Astrocyte (in vitro differentiated cells and primary cell): ENCODE measurements around the gene LRRC3B. TPM values are rescaled to one million over a fixed set of nuclear protein-coding genes. Genes with fewer than 3 reads are reported as not detected.

Experiments used
- DNase-seq: peaks from one replicate; pipeline ENCODE4 v3.0.0-alpha.2; 2010; ENCODE audit warnings: low read depth
- FAIRE-seq: peaks from 2 replicates; lab custom pipeline; 2011; peaks lifted over from hg19 to GRCh38; lab: Jason Lieb, UNC
- H2AFZ ChIP-seq: 2 replicates; pipeline ENCODE4 v1.6.0; 2012; ENCODE audit warnings: low read depth, low read length, inconsistent platforms
- H3K27ac ChIP-seq: 2 replicates; pipeline ENCODE4 v1.5.1; 2011; ENCODE audit warnings: low read depth, low read length, inconsistent platforms
- H3K27me3 ChIP-seq: 2 replicates; pipeline ENCODE4 v1.6.0; 2011; ENCODE audit warnings: low read length, inconsistent platforms; ENCODE audit not compliant: insufficient read depth
- H3K36me3 ChIP-seq: 2 replicates; pipeline ENCODE4 v1.5.1; 2011; ENCODE audit warnings: low read length, inconsistent platforms; ENCODE audit not compliant: insufficient read depth
- H3K4me1 ChIP-seq: 2 replicates; pipeline ENCODE4 v1.5.1; 2011; ENCODE audit warnings: low read length, inconsistent platforms; ENCODE audit not compliant: insufficient read depth
- H3K4me2 ChIP-seq: 2 replicates; pipeline ENCODE4 v1.6.0; 2012; ENCODE audit warnings: low read length, inconsistent platforms
- H3K4me3 ChIP-seq: 2 replicates; pipeline ENCODE4 v1.5.1; 2011; ENCODE audit warnings: low read depth, mild to moderate bottlenecking, low read length, inconsistent platforms; ENCODE audit not compliant: insufficient read depth
- H3K79me2 ChIP-seq: 2 replicates; pipeline ENCODE4 v1.6.0; 2012; ENCODE audit warnings: mild to moderate bottlenecking, low read length, inconsistent platforms; ENCODE audit not compliant: insufficient read depth
- H3K9ac ChIP-seq: 2 replicates; pipeline ENCODE4 v1.6.0; 2012; ENCODE audit warnings: mild to moderate bottlenecking, low read length, inconsistent platforms
- H3K9me3 ChIP-seq: 2 replicates; pipeline ENCODE4 v1.5.1; 2012; ENCODE audit warnings: low read depth, mild to moderate bottlenecking, low read length, inconsistent platforms; ENCODE audit not compliant: insufficient read depth
- H4K20me1 ChIP-seq: 2 replicates; pipeline ENCODE4 v1.6.0; 2012; ENCODE audit warnings: low read length, inconsistent platforms; ENCODE audit not compliant: insufficient read depth
- H3K27ac Mint-ChIP-seq: one replicate; pipeline ENCODE4 v1.8.0; 2021; ENCODE audit warnings: mild to moderate bottlenecking, mixed read lengths; ENCODE audit not compliant: unreplicated experiment
- H3K27me3 Mint-ChIP-seq: one replicate; pipeline ENCODE4 v1.8.0; 2021; ENCODE audit warnings: low read depth, mixed read lengths; ENCODE audit not compliant: unreplicated experiment
- H3K36me3 Mint-ChIP-seq: one replicate; pipeline ENCODE4 v1.8.0; 2021; ENCODE audit warnings: low read depth, mixed read lengths; ENCODE audit not compliant: unreplicated experiment
- H3K4me1 Mint-ChIP-seq: one replicate; pipeline ENCODE4 v1.8.0; 2021; ENCODE audit warnings: low read depth, mixed read lengths; ENCODE audit not compliant: unreplicated experiment
- H3K4me3 Mint-ChIP-seq: one replicate; pipeline ENCODE4 v1.8.0; 2021; ENCODE audit warnings: mild to moderate bottlenecking, moderate library complexity, mixed read lengths; ENCODE audit not compliant: unreplicated experiment
- H3K9me3 Mint-ChIP-seq: one replicate; pipeline ENCODE4 v1.8.0; 2021; ENCODE audit warnings: mild to moderate bottlenecking, mixed read lengths; ENCODE audit not compliant: unreplicated experiment
- EZH2 ChIP-seq: IDR thresholded peaks from 2 replicates; pipeline ENCODE4 v1.6.1; 2012; ENCODE audit warnings: mild to moderate bottlenecking, low read length, inconsistent platforms; ENCODE audit not compliant: insufficient read depth
- total RNA-seq: library from RNA; stranded (reverse); gene quantifications from 2 replicates; pipeline ENCODE4 v1.2.1, GENCODE V29; 2021
- TF ChIP-seq, protein P1 (sequence below): IDR thresholded peaks from 2 replicates; pipeline ENCODE4 v1.5.1; 2011; ENCODE audit warnings: low read depth, mild to moderate bottlenecking, inconsistent platforms, low read length, moderate library complexity; ENCODE audit not compliant: insufficient read depth

Gene LRRC3B
- total RNA-seq, 1 donor from 2014 or later = 5.7 TPM

DNA sequence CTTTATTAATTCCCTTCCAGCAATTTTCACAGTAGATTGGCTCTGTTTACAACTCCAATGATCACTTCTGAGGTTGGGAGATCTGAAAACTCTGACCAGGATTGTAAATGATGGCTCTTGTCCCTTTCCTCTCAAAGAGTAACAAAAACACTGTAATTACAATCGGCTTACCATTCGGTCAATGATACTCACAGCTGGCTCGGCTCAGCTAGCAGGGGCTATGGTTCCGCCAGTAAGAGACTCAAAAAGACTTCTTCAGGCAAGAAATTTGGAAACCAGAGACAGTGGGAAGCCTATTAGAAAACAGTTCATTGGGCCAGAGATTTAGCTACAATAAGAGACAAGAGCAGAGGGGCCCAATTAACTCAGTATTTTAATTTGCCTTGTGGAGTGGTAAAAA is 96.6 kb downstream of the LRRC3B start:
- no peak overlapping the region for H3K27ac ChIP-seq
- H3K4me2 ChIP-seq = no peak overlapping the region
- no peaks in the 10 kb centered on the region for H3K36me3 Mint-ChIP-seq
- peaks cover 2% of the 10 kb centered on the region for H3K9me3 Mint-ChIP-seq
- no peak overlapping the region for H3K4me3 ChIP-seq
- FAIRE-seq (no peak), DNase-seq (no peak)
- no peak overlapping the region for H3K9ac ChIP-seq
- H3K4me1 ChIP-seq = no peaks in the 10 kb centered on the region
- no peaks in the 10 kb centered on the region for H3K4me1 Mint-ChIP-seq
- no peaks in the 10 kb centered on the region for H3K79me2 ChIP-seq
- no peak for TF ChIP-seq EZH2
- TF ChIP-seq, protein P1, sequence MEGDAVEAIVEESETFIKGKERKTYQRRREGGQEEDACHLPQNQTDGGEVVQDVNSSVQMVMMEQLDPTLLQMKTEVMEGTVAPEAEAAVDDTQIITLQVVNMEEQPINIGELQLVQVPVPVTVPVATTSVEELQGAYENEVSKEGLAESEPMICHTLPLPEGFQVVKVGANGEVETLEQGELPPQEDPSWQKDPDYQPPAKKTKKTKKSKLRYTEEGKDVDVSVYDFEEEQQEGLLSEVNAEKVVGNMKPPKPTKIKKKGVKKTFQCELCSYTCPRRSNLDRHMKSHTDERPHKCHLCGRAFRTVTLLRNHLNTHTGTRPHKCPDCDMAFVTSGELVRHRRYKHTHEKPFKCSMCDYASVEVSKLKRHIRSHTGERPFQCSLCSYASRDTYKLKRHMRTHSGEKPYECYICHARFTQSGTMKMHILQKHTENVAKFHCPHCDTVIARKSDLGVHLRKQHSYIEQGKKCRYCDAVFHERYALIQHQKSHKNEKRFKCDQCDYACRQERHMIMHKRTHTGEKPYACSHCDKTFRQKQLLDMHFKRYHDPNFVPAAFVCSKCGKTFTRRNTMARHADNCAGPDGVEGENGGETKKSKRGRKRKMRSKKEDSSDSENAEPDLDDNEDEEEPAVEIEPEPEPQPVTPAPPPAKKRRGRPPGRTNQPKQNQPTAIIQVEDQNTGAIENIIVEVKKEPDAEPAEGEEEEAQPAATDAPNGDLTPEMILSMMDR = no peak
- H3K4me3 Mint-ChIP-seq = no peak overlapping the region
- no peaks in the 10 kb centered on the region for H3K36me3 ChIP-seq
- H3K27ac Mint-ChIP-seq = no peak overlapping the region
- H3K27me3 Mint-ChIP-seq = no peaks in the 10 kb centered on the region
- H3K9me3 ChIP-seq = no peaks in the 10 kb centered on the region
- no peaks in the 10 kb centered on the region for H3K27me3 ChIP-seq
- no peaks in the 10 kb centered on the region for H4K20me1 ChIP-seq
- no peak overlapping the region for H2AFZ ChIP-seq

DNA sequence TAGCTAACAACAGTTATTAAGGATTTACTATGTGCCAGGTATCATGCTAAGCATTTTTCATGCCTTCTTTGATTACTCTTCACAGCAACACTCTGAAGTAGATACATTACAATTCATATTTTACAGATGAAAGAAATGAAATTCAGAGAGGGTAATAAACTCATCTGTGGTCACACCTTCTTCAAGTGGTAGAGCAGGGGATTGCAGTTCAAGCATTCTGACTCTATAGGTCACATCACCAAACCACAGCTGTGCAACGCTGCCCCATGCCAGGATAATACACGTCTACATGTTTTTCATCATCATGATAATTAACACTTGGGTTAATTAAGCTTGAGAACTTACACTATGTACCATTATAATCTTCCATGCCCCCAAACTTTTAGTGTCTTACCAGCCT is 98.5 kb downstream of the LRRC3B start:
- no peaks in the 10 kb centered on the region for H3K36me3 ChIP-seq
- Mint-ChIP-seq H3K4me1 (no peaks in the 10 kb centered on the region), H3K36me3 (no peaks in the 10 kb centered on the region), H3K4me3 (no peak overlapping the region), H3K27ac (no peak overlapping the region), H3K9me3 (no peaks in the 10 kb centered on the region), H3K27me3 (no peaks in the 10 kb centered on the region)
- H3K9me3 ChIP-seq = no peaks in the 10 kb centered on the region
- H3K4me2 ChIP-seq = no peak overlapping the region
- no peaks in the 10 kb centered on the region for H3K27me3 ChIP-seq
- H3K4me3 ChIP-seq = no peak overlapping the region
- no peak overlapping the region for H3K9ac ChIP-seq
- DNase-seq = no peak
- no peak overlapping the region for H2AFZ ChIP-seq
- no peak for FAIRE-seq
- no peak overlapping the region for H3K27ac ChIP-seq
- no peak for TF ChIP-seq EZH2
- TF ChIP-seq, protein P1 = no peak
- H3K79me2 ChIP-seq = no peaks in the 10 kb centered on the region
- H3K4me1 ChIP-seq = no peaks in the 10 kb centered on the region
- no peaks in the 10 kb centered on the region for H4K20me1 ChIP-seq

DNA sequence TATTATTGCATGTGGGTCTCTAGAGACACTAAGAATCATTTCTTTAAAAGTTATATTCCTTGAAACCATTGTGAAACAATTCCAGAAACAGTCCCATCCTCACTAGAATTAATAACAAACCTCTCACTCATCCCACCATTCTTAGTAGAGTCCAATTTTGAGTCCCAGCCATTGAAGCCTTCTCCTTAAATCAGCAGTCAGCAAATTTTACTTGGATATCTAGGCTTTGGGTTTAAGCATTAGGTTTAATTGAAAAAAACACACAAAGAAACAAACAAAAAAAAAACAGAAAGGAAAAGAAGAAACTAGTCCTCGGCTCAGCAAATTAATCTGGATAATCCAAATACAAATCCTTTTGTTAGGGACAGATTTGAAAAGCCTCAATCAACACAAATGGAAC is 109.3 kb downstream of the LRRC3B start:
- Histone ChIP-seq H3K36me3 (no peaks in the 10 kb centered on the region), H3K4me1 (no peaks in the 10 kb centered on the region), H3K9me3 (peaks cover 6% of the 10 kb centered on the region), H3K9ac (no peak overlapping the region), H3K4me2 (no peak overlapping the region), H2AFZ (no peak overlapping the region), H3K4me3 (no peak overlapping the region), H3K27me3 (no peaks in the 10 kb centered on the region), H3K79me2 (no peaks in the 10 kb centered on the region), H4K20me1 (no peaks in the 10 kb centered on the region), H3K27ac (no peak overlapping the region)
- FAIRE-seq (no peak), DNase-seq (no peak)
- Mint-ChIP-seq H3K4me3 (no peak overlapping the region), H3K27me3 (peaks cover 2% of the 10 kb centered on the region), H3K36me3 (no peaks in the 10 kb centered on the region), H3K9me3 (peaks cover under 1% of the 10 kb centered on the region), H3K4me1 (no peaks in the 10 kb centered on the region), H3K27ac (no peak overlapping the region)
- no peak for TF ChIP-seq EZH2
- TF ChIP-seq, protein P1 = no peak
